Ovary (tissue), 3 donors: Measurements from ENCODE around the gene BEAN1.

Experiments
- POLR2A ChIP-seq: fragments of 450-650 bp; IDR thresholded peaks from one replicate; pipeline ENCODE4 v1.6.1; 2017; ENCODE audit warnings: antibody characterized with exemption, mild to moderate bottlenecking, moderate library complexity
- TF ChIP-seq, protein P1 (sequence below), 3 donors: fragments of 450-650 bp in 2 of 3; fragments of 200-600 bp in 1 of 3; IDR thresholded peaks; one replicate each; pipeline versions ENCODE4 v1.5.1 to v1.8.0; 2016 to 2022; ENCODE audit warnings: antibody characterized with exemption in 3 of 3, mild to moderate bottlenecking in 1 of 3
- donor health status: DM: no; HTN: no; CAD: no.

DNA sequence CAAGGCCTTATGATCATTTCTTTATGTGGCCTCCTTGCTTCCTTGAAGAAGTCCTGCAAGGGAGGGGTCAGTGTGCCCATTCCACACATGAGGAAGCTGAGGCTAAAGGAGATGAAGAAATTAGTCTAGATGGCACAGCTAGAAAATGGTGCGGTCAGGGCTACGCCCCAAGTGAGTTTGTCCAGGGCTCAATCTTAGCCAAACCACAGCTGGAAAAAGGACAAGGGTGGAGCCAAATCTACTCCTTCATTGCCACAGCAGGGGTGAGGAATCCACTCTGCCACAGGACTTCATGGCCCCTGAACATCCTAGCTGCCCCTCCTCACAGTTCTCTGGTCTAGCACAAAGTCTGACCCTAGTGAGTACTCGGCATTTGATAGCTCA lies 16.2 kb downstream of the BEAN1 start:
- TF ChIP-seq POLR2A: no peak
- TF ChIP-seq, protein P1, sequence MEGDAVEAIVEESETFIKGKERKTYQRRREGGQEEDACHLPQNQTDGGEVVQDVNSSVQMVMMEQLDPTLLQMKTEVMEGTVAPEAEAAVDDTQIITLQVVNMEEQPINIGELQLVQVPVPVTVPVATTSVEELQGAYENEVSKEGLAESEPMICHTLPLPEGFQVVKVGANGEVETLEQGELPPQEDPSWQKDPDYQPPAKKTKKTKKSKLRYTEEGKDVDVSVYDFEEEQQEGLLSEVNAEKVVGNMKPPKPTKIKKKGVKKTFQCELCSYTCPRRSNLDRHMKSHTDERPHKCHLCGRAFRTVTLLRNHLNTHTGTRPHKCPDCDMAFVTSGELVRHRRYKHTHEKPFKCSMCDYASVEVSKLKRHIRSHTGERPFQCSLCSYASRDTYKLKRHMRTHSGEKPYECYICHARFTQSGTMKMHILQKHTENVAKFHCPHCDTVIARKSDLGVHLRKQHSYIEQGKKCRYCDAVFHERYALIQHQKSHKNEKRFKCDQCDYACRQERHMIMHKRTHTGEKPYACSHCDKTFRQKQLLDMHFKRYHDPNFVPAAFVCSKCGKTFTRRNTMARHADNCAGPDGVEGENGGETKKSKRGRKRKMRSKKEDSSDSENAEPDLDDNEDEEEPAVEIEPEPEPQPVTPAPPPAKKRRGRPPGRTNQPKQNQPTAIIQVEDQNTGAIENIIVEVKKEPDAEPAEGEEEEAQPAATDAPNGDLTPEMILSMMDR (IDR thresholded peaks at IDR 0.05): no peak
